HG03196 (cell line): ENCODE measurements around the gene MSMO1.

Experiments
- ATAC-seq: cut with Tn5 transposase; IDR thresholded peaks from one replicate; pipeline ENCODE4 v1.9.1; 2021; ENCODE audit not compliant: unreplicated experiment

MSMO1 gene

DNA sequence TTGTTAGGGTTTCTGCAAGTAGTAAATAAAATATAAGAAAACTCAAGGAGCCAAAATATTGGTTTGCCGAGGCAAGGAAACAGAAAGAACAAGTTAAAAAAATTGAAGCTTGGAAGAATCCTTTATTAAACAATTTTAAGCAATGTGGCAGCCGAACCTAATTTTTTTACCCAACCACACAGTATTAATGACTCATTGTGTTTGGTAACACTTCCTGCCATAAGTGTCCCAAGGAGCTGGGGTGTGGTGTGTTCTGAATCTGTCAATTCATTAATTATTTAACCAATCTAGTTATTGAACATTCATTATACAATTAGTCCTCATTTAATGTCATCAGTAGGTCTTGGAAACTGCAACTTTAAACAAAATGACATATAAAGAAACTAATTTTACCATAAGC is 32.0 kb downstream of the MSMO1 start:
- no peak for ATAC-seq

DNA sequence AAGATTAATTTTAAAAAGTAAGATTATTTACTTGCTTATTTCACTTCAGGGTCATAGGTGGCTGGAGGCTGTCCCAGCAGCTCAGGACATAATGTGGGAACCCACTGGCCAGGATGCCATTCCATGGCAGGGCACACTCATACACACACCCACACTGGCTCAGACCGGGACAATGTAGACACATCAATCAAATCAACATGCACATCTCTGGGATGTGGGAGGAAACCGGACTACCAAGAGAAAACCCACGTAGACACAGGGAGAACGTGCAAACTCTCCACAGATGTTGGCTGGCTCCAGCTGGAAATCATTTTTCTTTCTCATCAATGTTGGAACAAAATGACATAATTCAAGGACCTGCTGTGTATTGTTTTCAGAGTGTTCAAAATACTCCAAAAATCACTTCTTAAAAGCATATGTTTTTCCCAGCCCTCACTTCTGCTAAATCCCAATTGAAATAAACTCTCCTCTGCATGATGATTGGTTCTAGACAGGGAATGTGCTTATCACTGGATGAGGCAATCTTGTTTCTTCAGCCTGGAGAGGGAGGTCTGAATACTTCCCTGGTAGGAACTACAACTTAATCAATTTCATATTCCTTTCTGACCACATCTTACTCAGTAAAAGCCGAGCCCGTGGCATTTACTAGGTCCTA is 32.7 kb downstream of the MSMO1 start:
- ATAC-seq, result no peak

- no peak for ATAC-seq
Measured at GRCh38 chr4:165360985-165361670, 33.7 kb downstream of the MSMO1 start.

DNA sequence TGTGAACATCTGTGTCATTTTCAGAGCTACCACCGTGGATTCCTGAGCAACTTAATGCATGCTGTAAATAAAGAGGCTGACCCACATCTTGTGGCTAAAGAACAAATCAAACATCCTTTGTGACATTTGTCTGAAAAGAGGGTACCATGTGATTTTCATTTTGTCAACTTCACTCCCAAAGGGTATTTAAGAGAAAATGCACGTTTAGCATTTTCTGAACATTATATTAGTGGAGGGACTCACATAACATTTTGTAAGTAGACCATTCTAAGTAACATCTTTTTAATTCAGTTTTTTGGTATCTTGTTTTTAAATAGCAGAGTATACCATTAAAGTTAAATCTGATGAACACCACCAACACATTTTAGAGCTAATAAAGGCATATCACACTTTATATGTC is 34.3 kb downstream of the MSMO1 start:
- ATAC-seq, result no peak

DNA sequence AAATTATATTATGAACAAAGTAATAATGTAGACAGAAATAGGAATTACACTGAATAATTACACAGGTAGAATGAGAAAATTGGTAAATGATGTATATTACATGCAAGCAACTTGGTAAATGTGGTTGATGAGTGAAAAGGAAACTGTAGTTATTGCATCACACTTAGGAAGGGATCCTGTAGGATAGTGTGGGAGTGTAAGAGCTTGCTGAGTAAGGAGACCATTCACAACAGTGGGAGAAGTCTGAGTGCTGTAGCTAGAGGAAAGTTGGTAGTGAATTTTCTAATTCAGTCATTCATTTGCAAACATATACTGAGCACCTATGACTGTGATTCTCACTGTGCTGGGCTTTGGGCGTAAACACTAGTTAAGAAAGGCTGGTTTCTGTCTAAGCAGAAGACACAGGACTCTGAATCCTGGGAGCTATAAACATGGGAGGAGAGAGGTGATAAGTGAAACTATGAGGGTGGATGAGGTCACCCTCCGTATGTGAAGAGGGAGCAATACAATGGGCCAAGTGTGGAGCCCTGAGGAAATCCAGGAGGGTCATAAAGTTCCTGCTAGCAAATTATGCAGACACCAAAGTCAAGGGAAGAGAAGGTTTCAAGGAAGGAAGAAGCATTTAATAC is 37.1 kb downstream of the MSMO1 start:
- no peak for ATAC-seq

- no peak for ATAC-seq
Measured at GRCh38 chr4:165367040-165367439, 39.6 kb downstream of the MSMO1 start.

DNA sequence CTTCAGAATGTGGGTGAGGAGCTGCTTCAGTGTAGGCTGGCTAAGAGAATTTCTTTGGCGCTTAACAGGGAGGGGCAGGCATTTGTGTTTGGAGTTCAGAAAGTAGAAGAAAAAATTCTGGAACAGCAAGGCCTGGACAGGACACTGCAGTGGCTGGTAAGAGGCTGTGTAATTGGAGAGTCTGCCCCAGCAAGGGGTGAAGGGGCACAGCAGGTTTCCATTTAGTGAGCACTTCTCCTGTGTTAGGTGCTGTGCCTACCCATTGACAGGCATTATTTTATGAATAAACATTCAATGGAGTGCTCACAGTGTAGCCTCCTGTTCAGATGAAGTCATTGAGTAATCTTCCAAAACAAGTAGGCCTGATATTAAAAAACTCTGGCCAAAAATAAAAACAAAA is 40.6 kb downstream of the MSMO1 start:
- ATAC-seq, result no peak

GRCh38 chr4:165368567-165368966 is 41.1 kb downstream of the MSMO1 start:
- no peak for ATAC-seq

GRCh38 chr4:165369522-165369921 is 42.1 kb downstream of the MSMO1 start:
- no peak for ATAC-seq

DNA sequence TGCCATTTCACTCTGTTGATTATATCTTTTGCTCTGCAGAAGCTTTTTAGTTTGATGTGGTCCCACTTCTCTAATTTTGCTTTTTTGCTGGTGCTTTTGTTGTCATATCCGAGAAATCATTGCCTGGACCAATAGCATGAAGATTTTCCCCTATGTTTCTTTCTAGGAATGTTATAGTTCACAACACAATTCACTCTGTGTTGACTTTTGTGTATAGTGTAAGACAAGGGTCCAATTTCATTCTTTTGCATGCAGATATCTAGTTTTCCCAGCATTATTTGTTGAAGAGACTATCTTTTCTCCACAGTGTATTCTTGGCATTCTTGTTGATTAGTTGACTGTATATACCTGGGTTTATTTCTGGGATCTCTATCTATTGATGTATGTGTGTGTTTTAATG is 43.1 kb downstream of the MSMO1 start:
- no peak for ATAC-seq

GRCh38 chr4:165375465-165375864 is 48.0 kb downstream of the MSMO1 start:
- no peak for ATAC-seq

GRCh38 chr4:165378398-165378744 is 50.9 kb downstream of the MSMO1 start:
- ATAC-seq, result no peak

DNA sequence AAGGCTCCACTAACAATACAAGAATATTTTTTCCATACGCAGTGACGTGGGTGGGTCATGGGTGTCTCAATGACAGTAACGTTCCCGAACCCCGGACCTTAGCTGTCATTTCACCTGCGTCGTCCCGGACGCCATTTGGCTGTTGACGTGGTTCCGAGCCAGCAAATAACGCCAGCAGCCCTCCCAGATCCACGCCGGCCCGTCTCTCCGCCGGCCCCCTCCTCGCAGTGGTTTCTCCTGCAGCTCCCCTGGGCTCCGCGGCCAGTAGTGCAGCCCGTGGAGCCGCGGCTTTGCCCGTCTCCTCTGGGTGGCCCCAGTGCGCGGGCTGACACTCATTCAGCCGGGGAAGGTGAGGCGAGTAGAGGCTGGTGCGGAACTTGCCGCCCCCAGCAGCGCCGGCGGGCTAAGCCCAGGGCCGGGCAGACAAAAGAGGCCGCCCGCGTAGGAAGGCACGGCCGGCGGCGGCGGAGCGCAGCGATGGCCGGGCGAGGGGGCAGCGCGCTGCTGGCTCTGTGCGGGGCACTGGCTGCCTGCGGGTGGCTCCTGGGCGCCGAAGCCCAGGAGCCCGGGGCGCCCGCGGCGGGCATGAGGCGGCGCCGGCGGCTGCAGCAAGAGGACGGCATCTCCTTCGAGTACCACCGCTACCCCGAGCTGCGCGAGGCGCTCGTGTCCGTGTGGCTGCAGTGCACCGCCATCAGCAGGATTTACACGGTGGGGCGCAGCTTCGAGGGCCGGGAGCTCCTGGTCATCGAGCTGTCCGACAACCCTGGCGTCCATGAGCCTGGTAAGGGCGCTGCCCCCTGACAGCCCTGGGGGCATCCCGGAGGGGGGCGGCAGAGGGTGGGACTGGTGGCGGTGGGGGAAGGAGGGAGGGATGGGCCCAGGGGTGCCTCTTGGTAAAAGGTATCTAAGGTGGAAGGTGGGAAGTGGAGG is 51.5 kb downstream of the MSMO1 start, which contains the start of gene CPE:
CPE (plus strand) TSS at position 264 of the 933 bp plus-strand sequence; CDS start at position 478, 214 bp downstream.
- ATAC-seq, result peak; percentile 94

GRCh38 chr4:165379678-165380064 is 52.2 kb downstream of the MSMO1 start:
- ATAC-seq, result no peak

GRCh38 chr4:165380805-165381204 is 53.3 kb downstream of the MSMO1 start:
- ATAC-seq, result no peak

GRCh38 chr4:165381821-165382373 is 54.4 kb downstream of the MSMO1 start:
- no peak for ATAC-seq

DNA sequence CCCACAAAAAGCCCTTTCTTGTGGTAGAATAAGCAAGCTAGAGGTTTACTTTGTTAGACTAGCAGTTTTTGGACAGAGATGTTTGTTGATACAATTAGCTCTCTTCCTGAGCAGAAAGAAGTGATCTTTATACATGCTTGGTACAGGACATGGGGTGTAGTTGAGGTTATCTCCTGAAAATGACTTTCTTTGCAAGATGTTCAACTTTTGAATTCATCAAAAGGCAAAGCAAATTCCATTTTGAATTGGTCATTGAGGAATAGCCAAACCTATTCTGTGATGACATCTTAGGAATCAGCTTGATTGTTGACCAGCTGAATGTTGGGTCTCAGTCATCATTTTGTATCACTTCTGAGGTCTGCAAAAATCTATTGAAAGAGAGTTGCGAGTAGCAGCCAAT is 55.2 kb downstream of the MSMO1 start:
- ATAC-seq, result no peak

- ATAC-seq, result no peak
Measured at GRCh38 chr4:165383591-165384073, 56.2 kb downstream of the MSMO1 start.

GRCh38 chr4:165384186-165384585 is 56.7 kb downstream of the MSMO1 start:
- ATAC-seq, result no peak

GRCh38 chr4:165384598-165384997 is 57.1 kb downstream of the MSMO1 start:
- no peak for ATAC-seq

DNA sequence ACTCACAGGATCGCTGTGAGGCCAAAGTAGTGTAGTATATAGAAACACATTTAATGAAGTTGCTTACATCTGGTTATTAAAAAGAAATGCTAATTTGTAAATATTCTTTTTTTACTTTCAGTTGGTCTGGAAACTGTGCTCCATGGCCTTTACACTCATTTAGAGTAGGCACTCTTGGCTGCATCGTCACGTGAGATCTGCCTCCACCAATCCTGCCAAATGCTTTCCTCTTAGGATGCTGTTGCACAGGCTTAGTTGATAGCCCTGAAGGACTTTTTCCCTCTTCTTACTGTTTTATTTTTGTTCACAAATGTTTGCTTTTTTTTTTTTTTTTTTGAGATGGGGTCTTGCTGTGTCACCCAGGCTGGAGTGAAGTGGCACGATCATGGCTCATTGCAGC is 57.7 kb downstream of the MSMO1 start:
- ATAC-seq, result no peak
